Coronary artery (tissue), 2 donors: Measurements from ENCODE around the gene IL1R2.

ENCODE experiments used
- DNase-seq: peaks from one replicate; pipeline ENCODE4 v3.0.0-alpha.2; 2017; ENCODE audit warnings: low spot score
- H3K27ac ChIP-seq, 2 donors: fragments of 200-600 bp; sonication (generic); one replicate each; pipeline ENCODE4 v1.5.1; 2016 to 2019
- H3K4me3 ChIP-seq: fragments of 200-600 bp; sonication (generic); 2 replicates; pipeline ENCODE4 v1.5.1; 2016; ENCODE audit warnings: mild to moderate bottlenecking, moderate library complexity
- TF ChIP-seq, protein P1 (sequence below): fragments of 200-600 bp; sonication (generic); IDR thresholded peaks from one replicate; pipeline ENCODE4 v1.5.1; 2019; ENCODE audit warnings: antibody characterized with exemption

Gene IL1R2

DNA sequence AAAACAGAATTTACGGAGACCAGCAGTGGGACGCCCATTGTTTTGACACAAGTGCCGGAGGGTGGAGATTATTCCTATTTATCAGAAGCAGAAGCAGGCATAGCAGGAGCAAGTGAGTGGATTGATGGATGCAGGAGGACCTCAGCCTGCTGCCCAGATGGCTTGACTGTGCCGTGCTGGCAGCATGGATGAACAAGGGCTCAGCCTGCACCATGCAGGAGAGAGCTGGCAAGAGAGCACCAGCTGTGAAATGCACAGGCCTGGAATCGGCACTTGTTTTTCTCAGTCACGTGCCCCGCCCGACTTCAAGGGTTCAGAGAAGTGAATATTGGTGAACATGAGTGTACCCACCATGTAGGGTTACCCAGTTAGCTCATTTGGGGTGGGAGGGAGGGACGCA lies 4.0 kb downstream of the IL1R2 start:
- Histone ChIP-seq H3K4me3 (no peak overlapping the region), H3K27ac (no peak overlapping the region)
- TF ChIP-seq, protein P1, sequence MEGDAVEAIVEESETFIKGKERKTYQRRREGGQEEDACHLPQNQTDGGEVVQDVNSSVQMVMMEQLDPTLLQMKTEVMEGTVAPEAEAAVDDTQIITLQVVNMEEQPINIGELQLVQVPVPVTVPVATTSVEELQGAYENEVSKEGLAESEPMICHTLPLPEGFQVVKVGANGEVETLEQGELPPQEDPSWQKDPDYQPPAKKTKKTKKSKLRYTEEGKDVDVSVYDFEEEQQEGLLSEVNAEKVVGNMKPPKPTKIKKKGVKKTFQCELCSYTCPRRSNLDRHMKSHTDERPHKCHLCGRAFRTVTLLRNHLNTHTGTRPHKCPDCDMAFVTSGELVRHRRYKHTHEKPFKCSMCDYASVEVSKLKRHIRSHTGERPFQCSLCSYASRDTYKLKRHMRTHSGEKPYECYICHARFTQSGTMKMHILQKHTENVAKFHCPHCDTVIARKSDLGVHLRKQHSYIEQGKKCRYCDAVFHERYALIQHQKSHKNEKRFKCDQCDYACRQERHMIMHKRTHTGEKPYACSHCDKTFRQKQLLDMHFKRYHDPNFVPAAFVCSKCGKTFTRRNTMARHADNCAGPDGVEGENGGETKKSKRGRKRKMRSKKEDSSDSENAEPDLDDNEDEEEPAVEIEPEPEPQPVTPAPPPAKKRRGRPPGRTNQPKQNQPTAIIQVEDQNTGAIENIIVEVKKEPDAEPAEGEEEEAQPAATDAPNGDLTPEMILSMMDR = no peak
- DNase-seq = no peak

DNA sequence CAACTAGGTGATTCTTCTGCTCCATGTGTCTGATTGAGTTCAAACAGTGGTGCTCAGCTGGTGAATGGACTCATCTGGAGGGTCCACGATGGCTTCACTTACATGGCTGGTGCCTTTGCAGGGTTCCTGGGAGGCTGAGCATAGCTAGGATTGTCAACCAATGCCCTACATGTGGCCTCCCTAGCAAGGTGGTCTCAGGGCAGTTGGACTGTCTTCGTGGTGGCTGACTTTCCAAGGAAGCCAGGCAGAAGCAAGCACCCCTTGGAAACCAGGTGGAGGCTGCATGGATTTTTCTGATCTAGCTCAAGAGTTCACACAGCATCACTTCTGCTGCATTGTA lies 6.8 kb downstream of the IL1R2 start:
- Histone ChIP-seq H3K27ac (no peak overlapping the region), H3K4me3 (no peak overlapping the region)
- TF ChIP-seq, protein P1 = no peak
- DNase-seq = no peak

DNA sequence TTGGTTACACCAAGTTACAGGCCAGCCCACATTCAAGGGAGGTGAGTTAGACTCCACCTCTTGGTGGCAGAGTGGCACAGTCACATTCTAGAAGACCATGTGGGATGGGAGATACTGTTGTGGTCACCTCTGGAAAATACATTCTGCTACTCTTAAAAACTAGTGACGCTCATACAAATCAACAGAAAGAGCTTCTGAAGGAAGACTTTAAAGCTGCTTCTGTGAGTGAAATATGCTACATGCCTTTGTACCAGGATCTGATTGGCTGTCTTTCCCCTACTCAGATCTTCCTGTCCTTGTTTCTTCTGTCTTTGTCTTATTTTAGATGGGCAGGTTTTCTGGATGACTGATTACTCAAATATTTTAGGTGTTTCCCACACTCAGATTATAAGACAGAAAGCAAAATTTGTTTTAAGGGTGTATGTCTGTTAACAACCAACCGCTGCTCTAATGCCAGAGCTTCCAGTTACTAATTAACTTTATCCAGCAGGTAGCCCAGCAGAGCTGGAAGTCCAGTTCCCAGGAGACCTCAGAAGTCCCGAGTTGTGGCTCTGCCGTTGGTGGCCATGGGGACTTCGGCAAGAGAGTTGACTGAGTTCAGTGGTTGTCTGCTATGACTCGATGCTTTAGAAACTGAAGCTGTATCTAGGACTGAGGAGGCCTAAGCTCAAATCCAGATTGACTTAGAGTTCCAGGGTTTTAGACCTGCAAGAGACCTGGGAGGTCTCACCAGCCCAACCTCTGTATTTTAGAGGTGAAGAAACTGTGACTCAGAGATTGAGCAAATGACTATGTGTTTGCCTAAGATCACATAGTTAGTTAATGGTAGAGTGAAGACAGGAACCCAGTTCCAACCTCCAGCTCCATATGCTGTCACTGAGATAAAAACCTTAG lies 7.4 kb downstream of the IL1R2 start:
- TF ChIP-seq, protein P1 = no peak
- Histone ChIP-seq H3K27ac (no peak overlapping the region), H3K4me3 (no peak overlapping the region)
- no peak for DNase-seq

DNA sequence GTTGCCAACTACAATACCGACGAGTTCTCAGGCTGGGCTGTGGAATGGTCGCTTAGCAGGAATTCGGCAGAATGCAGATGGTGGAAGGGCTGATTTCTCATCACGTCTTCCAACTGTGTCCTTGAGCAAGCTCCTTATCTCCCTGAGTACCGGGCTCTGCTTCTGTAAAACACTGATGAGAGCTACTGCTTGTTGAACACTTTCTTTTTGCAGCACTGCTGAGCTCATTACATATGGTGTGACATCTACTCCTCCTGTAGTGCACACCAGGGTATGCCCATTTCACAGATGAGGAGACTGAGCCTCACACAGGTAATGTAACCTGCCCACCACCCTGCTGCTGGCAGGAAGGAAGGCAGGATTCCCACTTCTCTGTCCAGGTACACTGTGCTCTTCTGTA lies 8.3 kb downstream of the IL1R2 start:
- Histone ChIP-seq H3K4me3 (no peak overlapping the region), H3K27ac (no peak overlapping the region)
- TF ChIP-seq, protein P1 = no peak
- DNase-seq = no peak

DNA sequence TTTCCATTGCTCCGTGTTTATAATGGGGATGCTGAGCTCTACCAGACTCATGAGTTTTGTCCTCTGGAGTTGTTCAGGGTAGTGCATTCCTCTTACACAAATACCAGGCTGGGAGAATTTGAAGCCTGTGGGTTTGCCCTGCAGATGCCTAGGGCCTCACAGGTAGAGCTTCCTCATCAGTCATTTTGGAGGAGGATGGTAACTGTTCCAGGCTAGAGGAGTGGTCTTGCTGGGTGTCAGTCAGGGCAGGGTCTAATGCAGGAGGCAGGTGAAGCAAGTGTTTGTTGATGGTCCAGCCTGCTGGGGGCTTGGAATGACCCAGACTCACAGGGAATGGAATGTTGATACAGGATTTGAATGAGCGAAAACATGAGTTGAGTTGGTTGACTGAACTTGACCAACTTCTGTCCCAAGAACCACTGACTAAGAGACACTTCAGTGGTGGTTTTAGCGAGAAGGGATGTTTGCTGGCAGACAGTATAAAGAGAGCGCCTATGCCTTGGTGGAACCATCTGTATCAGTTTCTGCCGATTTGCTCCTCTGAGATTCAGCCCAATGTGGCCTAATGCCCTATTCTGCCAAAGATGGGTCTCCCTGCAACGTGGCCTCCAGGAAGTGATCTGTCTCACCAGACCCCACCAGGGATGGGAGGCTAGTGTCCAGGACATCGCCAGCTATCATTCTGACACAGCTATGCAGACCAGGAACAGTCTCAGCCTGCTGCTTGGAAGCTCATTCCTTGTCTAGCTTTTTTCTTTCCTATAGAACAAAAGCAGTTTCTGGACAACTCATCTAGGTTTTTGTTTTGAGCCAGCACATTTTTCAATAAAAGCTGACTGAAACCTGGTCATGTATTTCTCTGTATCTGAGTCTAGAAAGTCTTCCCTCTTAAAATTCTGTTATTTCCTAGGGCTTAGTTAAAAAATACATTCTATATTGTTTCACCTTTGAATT lies 9.3 kb downstream of the IL1R2 start:
- TF ChIP-seq, protein P1 = no peak
- Histone ChIP-seq H3K27ac (no peak overlapping the region), H3K4me3 (no peak overlapping the region)
- no peak for DNase-seq

DNA sequence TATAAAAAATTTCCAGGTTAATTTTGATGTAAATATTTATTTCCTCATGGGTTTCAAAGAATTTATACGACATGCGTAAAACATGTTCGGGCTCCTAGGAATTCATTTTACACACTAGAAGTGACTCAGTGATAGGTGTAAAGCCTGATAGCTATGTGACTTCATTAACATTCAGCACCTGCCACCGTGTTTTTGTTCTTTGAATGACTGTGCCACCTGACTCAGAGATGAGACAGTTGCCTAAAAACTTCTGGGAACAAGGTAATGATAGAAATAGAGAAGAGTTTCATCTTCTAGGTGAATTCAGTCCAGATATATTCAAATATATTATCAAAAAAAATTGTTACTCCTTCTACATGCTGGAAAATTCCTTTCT lies 10.0 kb downstream of the IL1R2 start:
- Histone ChIP-seq H3K27ac (no peak overlapping the region), H3K4me3 (no peak overlapping the region)
- TF ChIP-seq, protein P1 = no peak
- no peak for DNase-seq
